ENCODE data around the gene GPR22. TPM values are rescaled to one million over a fixed set of nuclear protein-coding genes. Genes with fewer than 3 reads are reported as not detected.

Gene GPR22
- total RNA-seq, 2 donors from 2014 or later: 0.13 TPM; not detected in 1

- H3K36me3 ChIP-seq: no peaks in the 10 kb centered on the region
- H3K27ac ChIP-seq: no peak overlapping the region
- H3K4me1 ChIP-seq: no peaks in the 10 kb centered on the region
- no peaks in the 10 kb centered on the region for H3K9me3 ChIP-seq
- no peak overlapping the region for H3K4me3 ChIP-seq
- H3K9ac ChIP-seq (ENCODE audit: low read depth in 2 of 2, low read length in 2 of 2): no peak overlapping the region
- TF ChIP-seq CTCF (IDR thresholded peaks at IDR 0.05): no peak
- intact Hi-C loops (cut with DNase I): loop anchor here (10.0 kb wide), 1 partner anchor 107 kb away; no protein-coding TSS in a partner anchor
- H3K27me3 ChIP-seq: no peaks in the 10 kb centered on the region
- DNase-seq: no peak
These were observed 1.9 kb upstream of the GPR22 start for GRCh38 chr7:107467972-107468371.

- no peak for DNase-seq
- intact Hi-C loops (cut with DNase I): loop anchor here (10.0 kb wide), 1 partner anchor 106 kb away; no protein-coding TSS in a partner anchor
- no peaks in the 10 kb centered on the region for H3K9me3 ChIP-seq
- no peaks in the 10 kb centered on the region for H3K4me1 ChIP-seq
- TF ChIP-seq CTCF (IDR thresholded peaks at IDR 0.05): no peak
- no peaks in the 10 kb centered on the region for H3K36me3 ChIP-seq
- no peak overlapping the region for H3K9ac ChIP-seq (ENCODE audit: low read depth in 2 of 2, low read length in 2 of 2)
- H3K4me3 ChIP-seq: no peak overlapping the region
- H3K27me3 ChIP-seq: no peaks in the 10 kb centered on the region
- no peak overlapping the region for H3K27ac ChIP-seq
These were observed 1.0 kb upstream of the GPR22 start for GRCh38 chr7:107468824-107469223.

- no peak for TF ChIP-seq CTCF (IDR thresholded peaks at IDR 0.05)
- H3K36me3 ChIP-seq: no peaks in the 10 kb centered on the region
- intact Hi-C loops (cut with DNase I): no loop called here
- no peaks in the 10 kb centered on the region for H3K27me3 ChIP-seq
- H3K27ac ChIP-seq: no peak overlapping the region
- no peaks in the 10 kb centered on the region for H3K9me3 ChIP-seq
- no peak for DNase-seq
- H3K9ac ChIP-seq (ENCODE audit: low read depth in 2 of 2, low read length in 2 of 2): no peak overlapping the region
- no peak overlapping the region for H3K4me3 ChIP-seq
- no peaks in the 10 kb centered on the region for H3K4me1 ChIP-seq
These were observed 1.6 kb downstream of the GPR22 start for GRCh38 chr7:107471292-107472070.

- intact Hi-C loops (cut with DNase I): no loop called here
- Histone ChIP-seq H3K4me3 (no peak overlapping the region), H3K36me3 (no peaks in the 10 kb centered on the region), H3K9ac (ENCODE audit: low read depth in 2 of 2, low read length in 2 of 2) (no peak overlapping the region), H3K4me1 (no peaks in the 10 kb centered on the region), H3K27ac (no peak overlapping the region), H3K9me3 (no peaks in the 10 kb centered on the region), H3K27me3 (no peaks in the 10 kb centered on the region)
- no peak for TF ChIP-seq CTCF (IDR thresholded peaks at IDR 0.05)
- DNase-seq: no peak
These were observed 2.3 kb downstream of the GPR22 start for GRCh38 chr7:107472116-107472515.

GRCh38 chr7:107474104-107474521 is 4.3 kb downstream of the GPR22 start:
- Histone ChIP-seq H3K4me1 (no peaks in the 10 kb centered on the region), H3K9me3 (no peaks in the 10 kb centered on the region), H3K9ac (ENCODE audit: low read depth in 2 of 2, low read length in 2 of 2) (no peak overlapping the region), H3K27me3 (no peaks in the 10 kb centered on the region), H3K27ac (no peak overlapping the region), H3K4me3 (no peak overlapping the region), H3K36me3 (no peaks in the 10 kb centered on the region)
- TF ChIP-seq CTCF (IDR thresholded peaks at IDR 0.05): no peak
- intact Hi-C loops (cut with DNase I): no loop called here
- DNase-seq: no peak

Measured in colonic mucosa (tissue), 4 donors.